HG03521 (cell line): ENCODE measurements around the gene KIF26A.
"Not testable (repeated sequence)": the region's sequence is repeated elsewhere in the genome, so short reads cannot be mapped to it uniquely, and the experiment has no call there.

Source experiments
- ATAC-seq: cut with Tn5 transposase; IDR thresholded peaks from one replicate; pipeline ENCODE4 v1.9.1; 2021; ENCODE audit warnings: mild to moderate bottlenecking, moderate library complexity; ENCODE audit not compliant: unreplicated experiment

The KIF26A gene

GRCh38 chr14:104206281-104206904 is 68.0 kb downstream of the KIF26A start:
- ATAC-seq, result no peak

DNA sequence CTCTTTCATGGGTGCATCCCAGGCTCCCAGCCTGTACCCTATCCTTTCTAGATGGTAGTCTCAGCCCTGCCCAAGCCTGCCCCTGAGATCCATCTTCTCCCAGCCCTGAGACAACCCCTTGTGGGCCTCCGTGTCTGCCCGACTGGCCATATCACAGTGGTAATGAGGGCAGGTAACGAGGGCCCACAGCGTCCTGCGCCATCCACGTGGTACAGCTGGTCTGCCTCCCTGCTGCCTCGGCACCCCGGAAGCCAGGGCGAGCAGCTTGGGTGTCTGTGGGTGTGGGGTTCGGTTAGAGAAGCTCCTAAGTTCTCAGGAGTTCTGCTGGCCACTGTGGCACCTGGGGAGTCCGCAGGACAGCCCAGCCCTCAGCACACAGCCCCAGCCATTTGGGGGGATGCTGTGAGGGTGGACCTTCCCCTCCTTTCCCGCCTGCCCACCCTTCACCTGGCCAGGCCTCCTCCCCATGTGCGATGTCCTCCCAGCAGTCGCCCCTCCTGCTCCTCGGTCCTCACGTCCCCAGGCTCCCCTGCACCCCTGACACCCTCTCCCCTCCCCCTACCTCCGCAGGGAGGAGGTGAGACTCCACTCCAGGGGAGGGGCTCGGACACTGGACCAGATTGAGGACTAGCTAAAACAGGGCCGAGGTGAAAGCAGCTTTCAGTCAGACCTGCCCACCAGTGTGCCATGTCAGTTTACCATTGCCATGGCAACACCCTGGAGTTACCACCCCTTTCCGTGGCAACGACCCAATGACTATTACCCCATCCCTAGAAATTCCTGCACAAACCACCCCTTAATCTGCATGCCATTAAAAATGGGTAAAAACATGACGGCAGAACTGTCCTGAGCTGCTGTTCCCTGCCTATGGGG is 69.0 kb downstream of the KIF26A start:
- ATAC-seq, result no peak

DNA sequence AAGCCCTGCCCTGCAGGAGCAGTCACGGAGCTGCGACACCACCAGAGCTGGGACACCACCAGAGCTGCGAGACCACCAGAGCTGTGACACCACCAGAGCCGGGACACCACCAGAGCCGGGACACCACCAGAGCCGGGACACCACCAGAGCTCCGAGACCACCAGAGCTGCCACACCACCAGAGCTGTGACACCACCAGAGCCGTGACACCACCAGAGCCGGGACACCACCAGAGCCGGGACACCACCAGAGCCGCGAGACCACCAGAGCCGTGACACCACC is 69.6 kb downstream of the KIF26A start:
- ATAC-seq, result not testable (repeated sequence)

GRCh38 chr14:104208331-104208730 is 69.9 kb downstream of the KIF26A start:
- ATAC-seq, result not testable (repeated sequence)

DNA sequence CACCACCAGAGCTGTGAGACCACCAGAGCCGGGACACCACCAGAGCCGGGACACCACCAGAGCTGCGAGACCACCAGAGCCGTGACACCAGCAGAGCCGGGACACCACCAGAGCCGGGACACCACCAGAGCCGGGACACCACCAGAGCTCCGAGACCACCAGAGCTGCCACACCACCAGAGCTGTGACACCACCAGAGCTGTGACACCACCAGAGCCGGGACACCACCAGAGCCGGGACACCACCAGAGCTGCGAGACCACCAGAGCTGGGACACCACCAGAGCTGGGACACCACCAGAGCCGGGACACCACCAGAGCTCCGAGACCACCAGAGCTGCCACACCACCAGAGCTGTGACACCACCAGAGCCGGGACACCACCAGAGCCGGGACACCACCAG is 70.7 kb downstream of the KIF26A start:
- not testable (repeated sequence) for ATAC-seq

GRCh38 chr14:104209985-104210816 is 71.8 kb downstream of the KIF26A start:
- ATAC-seq, result no peak

- ATAC-seq, result no peak
These were observed 72.4 kb downstream of the KIF26A start for GRCh38 chr14:104210817-104211195.

- ATAC-seq, result no peak
These were observed 72.8 kb downstream of the KIF26A start for GRCh38 chr14:104211215-104211614.

DNA sequence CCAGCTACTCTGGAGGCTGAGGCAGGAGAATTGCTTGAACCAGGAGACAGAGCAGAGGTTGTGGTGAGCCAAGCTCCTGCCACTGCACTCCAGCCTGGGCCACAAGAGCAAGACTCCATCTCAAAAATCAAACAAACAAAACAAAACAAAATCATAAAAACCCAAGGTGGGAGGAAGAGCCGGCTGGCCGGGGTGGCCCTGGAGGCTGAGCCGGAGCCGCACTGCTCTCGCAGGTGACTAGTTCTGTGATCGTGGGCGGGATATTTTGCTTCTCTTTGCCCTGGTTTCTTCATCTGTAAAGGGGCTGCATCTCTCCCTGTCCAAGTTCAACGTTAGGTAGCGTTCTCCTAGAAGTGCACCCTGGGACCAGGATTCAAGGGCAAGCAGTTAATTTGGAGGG is 73.4 kb downstream of the KIF26A start:
- ATAC-seq, result no peak

GRCh38 chr14:104212206-104213095 is 74.1 kb downstream of the KIF26A start:
- ATAC-seq, result no peak

GRCh38 chr14:104213301-104214034 is 75.1 kb downstream of the KIF26A start:
- ATAC-seq, result no peak

DNA sequence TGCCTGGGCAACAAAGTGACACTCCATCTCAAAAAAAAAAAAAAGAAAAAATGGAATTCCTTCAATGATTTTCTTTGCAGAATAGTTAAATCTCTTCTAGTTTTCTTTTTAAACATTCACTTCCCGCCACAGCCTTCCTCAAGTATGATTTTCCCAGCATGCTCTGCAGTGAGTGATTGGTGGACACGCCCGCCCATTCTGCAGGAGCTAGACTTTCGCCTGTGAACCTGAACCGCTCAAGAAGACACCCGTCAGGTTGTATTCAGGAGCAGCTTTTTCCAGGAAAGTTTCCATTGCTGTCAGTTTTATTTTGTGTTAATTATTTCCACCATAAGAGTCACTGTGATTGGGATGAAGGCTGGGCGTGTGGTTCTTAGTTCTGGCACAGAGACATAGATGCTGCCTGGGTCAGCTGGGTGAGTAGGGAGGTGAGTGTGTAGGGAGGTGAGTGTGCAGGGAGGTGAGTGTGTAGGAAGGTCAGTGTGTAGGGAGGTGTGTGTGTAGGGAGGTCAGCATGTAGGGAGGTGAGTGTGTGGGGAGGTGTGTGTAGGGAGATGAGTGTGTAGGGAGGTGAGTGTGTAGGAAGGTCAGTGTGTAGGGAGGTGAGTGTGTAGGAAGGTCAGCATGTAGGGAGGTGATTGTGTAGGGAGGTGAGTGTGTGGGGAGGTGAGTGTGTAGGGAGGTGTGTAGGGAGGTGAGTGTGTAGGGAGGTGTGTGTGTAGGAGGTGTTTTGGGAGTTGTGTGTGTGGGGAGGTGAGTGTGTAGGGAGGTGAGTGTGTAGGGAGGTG is 76.2 kb downstream of the KIF26A start:
- ATAC-seq, result no peak

- ATAC-seq, result no peak
These were observed 77.4 kb downstream of the KIF26A start for GRCh38 chr14:104215706-104216334.

GRCh38 chr14:104216457-104216856 is 78.1 kb downstream of the KIF26A start:
- ATAC-seq, result no peak

DNA sequence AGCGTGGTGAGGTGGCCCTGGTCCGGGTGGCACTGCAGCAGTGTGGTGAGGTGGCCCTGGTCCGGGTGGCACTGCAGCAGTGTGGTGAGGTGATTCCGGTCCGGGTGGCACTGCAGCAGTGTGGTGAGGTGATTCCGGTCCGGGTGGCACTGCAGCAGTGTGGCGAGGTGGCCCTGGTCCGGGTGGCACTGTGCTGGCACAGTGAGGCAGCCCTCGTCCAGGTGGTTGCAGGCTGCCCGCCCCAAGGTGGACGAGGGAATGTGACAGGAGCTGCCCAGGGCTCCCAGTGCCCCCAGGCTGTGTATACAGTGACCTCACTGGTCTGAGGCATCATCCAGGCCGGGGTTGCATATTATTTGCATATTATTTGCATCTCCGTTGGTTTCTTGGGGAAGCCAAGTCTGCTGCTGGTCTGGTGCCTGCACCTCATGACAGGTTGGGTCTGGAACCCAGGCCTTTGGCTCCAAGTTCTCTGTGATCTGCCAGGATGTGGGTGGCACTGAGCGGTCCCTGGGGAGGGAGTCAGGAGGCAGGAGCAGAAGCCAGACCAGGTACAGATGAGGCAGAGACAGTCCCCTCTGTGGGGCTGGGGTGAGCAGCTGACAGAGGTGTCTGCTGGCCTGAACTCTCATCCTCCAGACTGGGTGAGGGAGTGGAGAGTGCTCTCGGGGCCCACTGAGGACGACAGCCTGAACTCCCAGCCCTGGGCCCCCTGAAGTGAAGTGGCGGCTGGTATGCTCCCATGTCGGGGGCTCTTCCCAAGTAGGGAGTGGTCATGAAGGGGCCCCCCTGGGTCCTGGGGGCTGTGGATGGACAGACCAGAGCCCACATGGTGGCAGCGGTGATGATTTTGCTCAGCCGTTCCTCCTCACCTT is 79.3 kb downstream of the KIF26A start:
- ATAC-seq, result no peak

- ATAC-seq, result no peak
These were observed 80.2 kb downstream of the KIF26A start for GRCh38 chr14:104218361-104219180.

- no peak for ATAC-seq
These were observed 81.4 kb downstream of the KIF26A start for GRCh38 chr14:104219731-104220214.
